GM19438 (cell line): ENCODE data around the gene TMEM130.

Experiments
- ATAC-seq: cut with Tn5 transposase; IDR thresholded peaks from one replicate; pipeline ENCODE4 v1.9.1; 2021; ENCODE audit warnings: low read depth; ENCODE audit not compliant: unreplicated experiment

Gene TMEM130, protein sequence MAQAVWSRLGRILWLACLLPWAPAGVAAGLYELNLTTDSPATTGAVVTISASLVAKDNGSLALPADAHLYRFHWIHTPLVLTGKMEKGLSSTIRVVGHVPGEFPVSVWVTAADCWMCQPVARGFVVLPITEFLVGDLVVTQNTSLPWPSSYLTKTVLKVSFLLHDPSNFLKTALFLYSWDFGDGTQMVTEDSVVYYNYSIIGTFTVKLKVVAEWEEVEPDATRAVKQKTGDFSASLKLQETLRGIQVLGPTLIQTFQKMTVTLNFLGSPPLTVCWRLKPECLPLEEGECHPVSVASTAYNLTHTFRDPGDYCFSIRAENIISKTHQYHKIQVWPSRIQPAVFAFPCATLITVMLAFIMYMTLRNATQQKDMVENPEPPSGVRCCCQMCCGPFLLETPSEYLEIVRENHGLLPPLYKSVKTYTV

DNA sequence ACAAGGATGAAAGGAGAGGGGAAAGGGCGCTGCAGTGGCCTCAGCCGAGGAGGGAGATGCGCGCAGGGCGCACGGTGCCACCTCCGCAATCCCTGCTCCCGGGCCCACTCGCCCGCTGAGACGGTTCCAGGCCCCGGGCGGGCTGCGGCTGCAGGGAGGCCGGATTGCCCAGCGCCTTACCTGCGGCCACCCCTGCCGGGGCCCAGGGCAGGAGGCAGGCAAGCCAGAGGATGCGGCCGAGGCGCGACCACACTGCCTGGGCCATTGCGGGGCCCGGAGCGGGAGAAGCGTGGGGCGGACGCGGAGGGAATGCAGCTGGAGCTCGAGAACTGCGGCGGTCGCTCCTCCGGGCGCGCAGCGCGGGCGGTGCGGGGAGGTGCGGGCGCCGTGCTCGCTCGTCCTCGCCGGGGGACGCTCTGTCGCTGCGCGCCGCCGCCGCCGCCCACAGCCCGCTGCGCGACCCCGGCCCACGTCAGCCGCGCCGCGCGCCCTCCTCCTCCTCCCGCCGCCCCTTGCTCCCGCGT, at the start of gene TMEM130:
Gene TMEM130, minus strand, starts transcription at position 418 of the 524 bp plus-strand sequence. Its CDS starts 153 bp downstream, at position 265.
- no peak for ATAC-seq

DNA sequence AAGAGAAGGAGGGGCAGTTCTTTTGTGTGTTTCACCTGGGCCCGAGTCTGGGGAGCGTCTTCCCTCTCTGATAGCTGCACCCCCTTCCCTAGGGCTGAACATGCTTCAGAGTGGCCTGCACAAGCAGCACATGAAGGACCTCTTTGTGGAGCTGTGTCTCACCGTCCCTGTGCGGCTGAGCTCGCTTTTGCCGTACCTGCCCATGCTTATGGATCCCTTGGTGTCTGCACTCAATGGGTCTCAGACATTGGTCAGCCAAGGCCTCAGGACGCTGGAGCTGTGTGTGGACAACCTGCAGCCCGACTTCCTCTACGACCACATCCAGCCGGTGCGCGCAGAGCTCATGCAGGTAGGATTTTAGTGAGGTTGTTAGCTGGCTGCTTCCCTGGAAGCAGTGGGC, 47.5 kb upstream of the TMEM130 start:
- ATAC-seq: no peak

- no peak for ATAC-seq
These were observed 43.8 kb upstream of the TMEM130 start for GRCh38 chr7:98913612-98914011.

DNA sequence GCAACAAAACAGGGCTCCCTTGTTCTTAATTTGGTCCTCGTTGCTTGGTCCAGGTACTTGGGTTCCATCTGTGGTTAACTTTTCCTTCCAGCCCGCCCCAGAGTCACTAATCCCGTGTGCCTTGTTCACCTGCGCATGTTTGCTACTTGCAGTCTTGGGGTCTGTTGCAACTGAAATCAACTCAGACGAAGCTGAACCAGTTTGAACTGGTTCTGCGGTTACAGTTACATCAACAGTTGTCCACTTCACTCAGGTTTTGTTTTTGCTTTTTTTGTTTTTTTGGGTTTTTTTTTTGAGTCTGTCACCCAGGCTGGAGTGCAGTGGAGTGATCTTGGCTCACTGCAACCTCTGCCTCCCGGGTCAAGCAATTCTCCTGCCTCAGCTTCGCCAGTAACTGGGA, 43.2 kb upstream of the TMEM130 start:
- no peak for ATAC-seq

GRCh38 chr7:98911916-98912315, 42.1 kb upstream of the TMEM130 start:
- ATAC-seq: no peak

DNA sequence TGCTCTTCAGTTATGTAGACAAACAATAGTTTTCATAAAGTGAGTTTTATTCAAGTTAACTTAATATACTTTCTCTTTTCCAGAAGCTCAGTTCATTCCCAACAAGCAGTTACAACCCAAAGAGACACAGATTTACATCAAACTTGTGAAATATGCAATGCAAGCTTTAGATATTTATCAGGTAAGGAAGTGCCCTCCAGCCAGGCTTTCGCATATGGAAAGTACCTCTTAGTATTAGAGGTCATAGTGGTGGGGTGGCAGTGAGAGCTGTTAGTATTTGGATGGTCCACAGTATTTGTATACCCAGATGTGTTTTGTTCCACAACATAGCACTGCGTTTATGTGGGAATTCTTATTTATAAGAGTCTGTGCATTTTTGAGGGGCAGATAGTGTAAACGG, 40.6 kb upstream of the TMEM130 start:
- ATAC-seq: no peak

- ATAC-seq: no peak
These were observed 39.7 kb upstream of the TMEM130 start for GRCh38 chr7:98909487-98909886.

DNA sequence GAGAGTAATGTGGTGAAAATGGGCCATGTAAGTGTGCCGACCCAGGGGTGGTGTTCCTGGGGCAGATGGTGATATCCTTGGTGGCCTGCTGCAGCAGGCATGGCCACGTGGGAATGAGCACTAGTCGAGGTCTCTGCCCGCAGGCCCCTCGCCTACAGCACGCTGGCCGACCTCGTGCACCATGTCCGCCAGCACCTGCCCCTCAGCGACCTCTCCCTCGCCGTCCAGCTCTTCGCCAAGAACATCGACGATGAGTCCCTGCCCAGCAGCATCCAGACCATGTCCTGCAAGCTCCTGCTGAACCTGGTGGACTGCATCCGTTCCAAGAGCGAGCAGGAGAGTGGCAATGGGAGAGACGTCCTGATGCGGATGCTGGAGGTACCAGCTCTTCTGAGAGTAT, 38.8 kb upstream of the TMEM130 start:
- no peak for ATAC-seq

GRCh38 chr7:98907570-98907969, 37.8 kb upstream of the TMEM130 start:
- no peak for ATAC-seq

DNA sequence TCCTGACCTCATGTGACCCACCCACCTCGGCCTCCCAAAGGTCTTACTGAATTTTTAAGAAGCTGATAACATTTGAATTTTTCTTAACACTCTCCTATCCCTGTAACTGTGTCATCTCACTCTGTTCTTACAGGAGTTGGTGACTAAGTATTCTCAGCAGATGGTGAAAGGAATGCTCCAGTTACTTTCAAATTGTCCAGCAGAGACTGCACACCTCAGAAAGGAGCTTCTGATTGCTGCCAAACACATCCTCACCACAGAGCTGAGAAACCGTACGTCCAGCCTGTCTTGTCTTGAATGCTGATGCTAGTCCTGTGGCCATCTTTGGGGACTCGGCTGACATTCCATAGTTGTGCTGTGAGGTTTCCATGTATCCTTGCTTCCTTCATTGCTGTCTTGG, 33.4 kb upstream of the TMEM130 start:
- no peak for ATAC-seq

DNA sequence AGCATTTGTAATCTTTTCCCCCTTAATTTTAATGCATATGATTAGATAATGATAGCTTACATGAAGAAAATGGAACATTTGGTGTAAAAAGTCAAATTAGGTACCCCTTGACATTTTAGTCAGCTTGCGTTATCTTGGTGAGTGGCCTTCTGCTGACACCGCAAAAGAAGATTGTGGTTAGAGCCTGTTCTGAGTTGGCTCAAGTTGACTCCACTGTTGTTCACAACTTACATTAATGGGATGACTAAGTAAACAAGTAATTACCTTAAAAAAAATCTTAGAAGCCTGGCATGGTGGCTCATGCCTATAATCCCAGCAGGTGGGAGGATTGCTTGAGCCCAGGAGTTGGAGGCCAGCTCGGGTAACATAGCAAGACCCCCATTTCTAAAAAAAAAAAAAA, 32.7 kb upstream of the TMEM130 start:
- ATAC-seq: no peak

DNA sequence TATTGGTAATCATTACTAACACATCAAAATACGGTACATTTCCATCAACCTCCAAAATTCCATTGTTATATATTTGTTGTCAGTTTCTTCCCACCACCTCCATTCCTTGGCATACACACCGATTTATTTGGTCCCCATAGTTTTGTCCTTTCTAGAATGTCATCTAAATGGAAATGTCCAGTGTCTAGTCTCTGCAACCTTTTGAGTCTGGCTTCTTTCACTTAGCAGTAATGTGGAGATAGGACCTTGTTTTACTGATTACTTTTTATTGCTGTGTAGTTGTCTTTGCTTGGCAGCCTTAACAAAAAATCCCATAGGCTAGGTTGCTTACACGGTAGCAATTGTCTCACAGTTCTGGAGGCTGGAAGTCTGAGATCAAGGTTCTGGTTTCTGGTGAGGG, 31.0 kb upstream of the TMEM130 start:
- ATAC-seq: no peak

DNA sequence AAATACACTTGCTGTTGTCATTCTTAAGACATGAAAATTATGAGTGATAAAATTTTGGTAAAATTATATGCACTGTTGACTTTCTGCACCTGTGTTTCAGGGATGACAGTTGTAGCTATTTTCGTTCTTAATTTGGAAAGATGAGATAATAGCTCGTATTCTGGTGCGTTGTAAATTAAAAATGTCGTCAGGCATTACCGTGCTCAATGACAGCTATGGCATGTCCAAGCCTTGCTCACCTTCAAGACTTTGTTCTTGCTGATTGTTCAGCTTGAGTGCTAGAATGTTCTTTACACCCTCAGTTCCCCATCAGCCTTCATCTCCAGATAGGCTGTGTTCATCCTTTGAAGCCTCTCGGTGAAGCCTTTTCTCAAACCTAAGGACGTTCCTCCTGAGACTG, 30.0 kb upstream of the TMEM130 start:
- no peak for ATAC-seq

DNA sequence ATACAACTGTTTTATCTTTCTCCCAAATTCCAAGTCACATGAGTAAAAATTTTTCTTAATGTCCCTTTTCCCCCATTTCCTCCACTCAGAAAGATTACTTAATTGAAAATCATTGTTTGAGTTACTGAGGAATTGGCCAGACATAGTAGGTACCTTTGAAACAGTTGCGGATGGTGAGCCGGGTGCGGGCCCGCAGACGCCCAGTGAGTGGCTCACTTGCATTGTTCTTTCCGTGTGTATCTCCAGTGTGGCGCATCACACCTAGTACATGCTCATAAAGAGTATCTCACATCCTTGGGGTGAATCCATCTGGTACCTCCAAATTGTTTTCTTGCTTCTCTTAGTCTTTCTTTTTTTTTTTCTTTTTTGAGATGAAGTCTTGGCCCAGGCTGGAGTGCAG, 22.8 kb upstream of the TMEM130 start:
- ATAC-seq: no peak

DNA sequence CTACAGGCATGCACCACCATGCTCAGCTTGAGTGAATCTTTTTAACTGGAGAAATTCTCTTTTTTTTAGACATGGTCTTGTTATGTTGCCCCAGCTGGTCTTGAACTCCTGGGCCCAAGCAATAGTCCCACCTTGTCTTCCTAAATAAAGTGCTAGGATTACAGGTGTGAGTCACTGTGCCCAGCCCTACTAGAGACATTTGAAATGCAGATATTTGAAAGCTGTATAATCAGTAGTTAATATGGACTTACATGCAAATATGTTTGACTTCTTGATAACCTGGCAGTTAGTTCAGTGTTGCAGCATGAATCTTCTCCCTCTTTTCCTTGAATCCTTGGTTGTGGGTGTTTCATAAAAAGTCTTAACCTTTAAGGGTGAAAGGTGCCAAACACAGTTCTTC, 17.2 kb upstream of the TMEM130 start:
- no peak for ATAC-seq

DNA sequence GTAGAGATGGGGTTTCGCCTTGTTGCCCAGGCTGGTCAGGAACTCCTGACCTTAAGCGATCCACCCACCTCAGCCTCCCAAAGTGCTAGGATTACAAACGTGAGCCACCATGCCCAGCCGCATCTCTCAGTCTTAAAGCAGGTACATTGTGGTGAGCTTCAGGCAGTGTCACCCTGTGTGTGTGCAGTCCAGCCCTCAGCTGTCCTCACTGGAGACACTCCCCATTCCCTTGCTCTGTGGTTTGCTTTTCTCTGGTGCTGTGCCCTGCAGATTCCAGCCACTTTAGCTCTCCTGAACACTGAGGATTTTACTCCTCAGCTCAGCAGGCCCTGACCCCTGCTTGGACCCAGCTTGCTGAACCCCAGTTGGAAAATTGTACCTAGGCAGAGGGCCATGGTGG, 14.6 kb upstream of the TMEM130 start:
- no peak for ATAC-seq

DNA sequence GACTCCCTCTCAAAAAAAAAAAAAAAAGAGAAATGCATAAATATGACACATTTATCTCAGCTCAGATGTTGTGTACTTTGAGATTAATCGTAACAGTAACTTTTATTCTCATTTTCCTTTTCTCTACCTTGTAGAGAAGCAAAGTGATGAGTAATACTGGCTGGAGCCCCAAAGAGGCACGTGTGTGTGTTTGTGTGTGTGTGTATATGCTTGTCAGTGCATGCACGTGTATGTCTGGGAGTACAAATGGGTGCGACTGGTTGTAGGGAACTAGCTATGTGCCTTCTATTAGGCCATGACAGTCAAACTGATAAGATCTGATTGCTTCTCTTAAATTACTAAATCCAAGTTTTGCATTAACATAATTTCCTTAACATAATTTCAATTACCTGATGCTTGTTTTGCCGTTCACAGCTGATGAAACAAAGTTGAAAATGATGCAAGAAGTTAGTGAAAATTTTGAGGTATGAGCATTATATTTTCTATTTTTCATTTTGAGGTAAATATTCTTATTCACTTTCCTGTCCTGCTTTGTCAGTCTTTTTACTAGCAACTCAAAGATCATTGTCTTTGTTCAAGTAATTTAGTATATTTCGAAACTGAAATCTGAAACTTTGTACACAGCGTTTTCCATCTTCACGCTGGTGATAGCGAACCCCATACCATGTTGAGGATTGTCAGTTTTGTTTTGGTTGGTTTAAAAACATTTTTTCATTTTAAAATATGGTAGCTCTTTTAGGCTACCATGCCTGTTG, 11.9 kb upstream of the TMEM130 start:
- no peak for ATAC-seq

DNA sequence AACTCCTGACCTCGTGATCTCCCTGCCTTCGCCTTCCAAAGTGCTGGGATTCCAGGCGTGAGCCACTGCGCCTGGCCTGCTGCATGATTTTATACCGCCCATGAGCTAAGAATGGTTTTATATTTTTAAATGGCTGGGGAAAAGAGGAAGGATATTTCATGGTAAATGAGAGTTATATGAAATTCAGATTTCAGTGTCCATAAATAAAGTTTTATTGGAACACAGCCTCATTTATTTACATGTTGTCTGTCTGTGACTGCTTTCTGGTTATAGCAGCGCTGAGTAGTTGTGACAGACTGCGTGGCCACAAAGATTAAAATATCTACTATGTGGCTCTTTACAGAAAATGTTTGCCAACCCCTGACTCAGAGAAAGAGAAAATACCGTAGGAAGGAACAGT, 10.7 kb upstream of the TMEM130 start:
- no peak for ATAC-seq

DNA sequence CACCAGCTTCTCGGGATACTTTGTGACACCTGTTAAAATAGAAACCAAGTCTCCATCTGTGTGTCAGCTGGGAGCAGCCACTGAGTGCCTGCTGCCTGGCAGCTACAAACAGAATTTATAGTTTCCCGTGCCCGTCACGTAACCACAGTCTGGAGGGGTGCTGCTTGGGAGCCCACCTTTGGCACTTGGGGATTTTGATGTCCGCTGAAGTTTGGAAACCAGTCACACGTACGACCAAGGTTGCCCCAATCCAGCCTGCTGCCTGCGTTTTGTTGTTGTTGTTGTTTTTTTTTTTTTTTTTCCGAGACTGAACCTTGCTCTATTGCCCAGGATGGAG, 10.1 kb upstream of the TMEM130 start:
- ATAC-seq: no peak

DNA sequence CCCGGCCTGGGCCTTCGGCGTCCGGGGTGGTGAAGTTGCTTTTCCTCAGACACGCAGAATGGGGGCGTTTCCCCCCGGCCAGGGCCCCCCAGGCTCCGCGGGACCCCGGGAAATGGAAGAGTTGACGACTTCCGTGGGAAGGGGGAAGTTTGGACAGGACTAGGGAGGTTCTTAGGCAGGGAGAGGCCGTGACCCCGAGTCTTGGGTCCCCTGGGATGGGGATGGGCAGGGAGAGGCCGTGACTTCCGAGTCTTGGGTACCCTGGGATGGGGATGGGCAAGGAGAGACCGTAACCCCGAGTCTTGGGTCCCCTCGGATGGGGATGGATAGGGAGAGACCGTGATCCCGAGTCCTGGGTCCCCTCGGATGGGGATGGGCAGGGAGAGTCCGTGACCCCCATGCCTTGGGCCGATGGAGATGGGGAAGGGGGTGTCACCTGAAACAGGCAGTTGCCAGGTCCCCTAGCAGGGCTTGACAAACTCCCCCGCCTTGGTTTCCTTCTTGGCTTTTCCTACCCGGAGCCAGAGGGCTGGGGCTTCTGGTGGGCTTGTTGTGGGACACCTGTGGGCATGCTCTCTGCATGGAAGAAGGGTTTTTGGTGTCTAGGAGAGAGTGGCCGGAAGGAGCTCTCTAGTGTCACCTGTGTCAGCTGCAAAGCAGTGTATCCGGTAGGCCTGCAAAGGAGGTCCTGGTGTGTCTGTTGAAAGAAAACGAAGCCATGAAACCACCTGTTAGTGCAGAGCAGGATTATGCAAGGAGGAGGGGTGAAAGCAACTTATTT, 9.6 kb upstream of the TMEM130 start:
- peak; percentile 84 for ATAC-seq
